Liver (tissue), 9 donors: ENCODE data around the gene SYNPR. TPM values are rescaled to one million over a fixed set of nuclear protein-coding genes. Genes with fewer than 3 reads are reported as not detected.

ENCODE experiments used
- DNase-seq: peaks from one replicate; pipeline ENCODE4 v3.0.0-alpha.2; 2017; ENCODE audit warnings: low spot score
- H3K27ac ChIP-seq, 2 donors: one replicate each; pipeline ENCODE4 v1.7.0; 2013; ENCODE audit warnings: inconsistent platforms in 2 of 2, low read length in 2 of 2, control low read depth in 1 of 2, low read depth in 1 of 2, mild to moderate bottlenecking in 1 of 2
- H3K27me3 ChIP-seq, 4 donors: one replicate each; pipeline versions ENCODE4 v1.6.1 to v1.7.0; 2013; ENCODE audit warnings: low read length in 3 of 4, inconsistent platforms in 1 of 4, mild to moderate bottlenecking in 1 of 4, moderate library complexity in 1 of 4; ENCODE audit not compliant: control insufficient read depth in 4 of 4, insufficient read depth in 4 of 4
- H3K36me3 ChIP-seq, 4 donors: one replicate each; pipeline versions ENCODE4 v1.6.1 to v1.7.0; 2013; ENCODE audit warnings: low read length in 3 of 4, mild to moderate bottlenecking in 3 of 4, low read depth in 1 of 4, moderate library complexity in 1 of 4; ENCODE audit not compliant: control insufficient read depth in 4 of 4, insufficient read depth in 3 of 4
- H3K4me1 ChIP-seq, 4 donors: one replicate each; pipeline versions ENCODE4 v1.6.1 to v1.7.0; 2013; ENCODE audit warnings: low read length in 3 of 4, mild to moderate bottlenecking in 3 of 4, moderate library complexity in 1 of 4; ENCODE audit not compliant: control insufficient read depth in 4 of 4, insufficient read depth in 4 of 4
- H3K4me3 ChIP-seq, 3 donors: one replicate each; pipeline versions ENCODE4 v1.6.1 to v1.7.0; 2013; ENCODE audit warnings: low read length in 3 of 3, control low read depth in 1 of 3, low read depth in 1 of 3, mild to moderate bottlenecking in 1 of 3
- H3K9ac ChIP-seq, 2 donors: one replicate each; pipeline ENCODE4 v1.7.0; 2013; ENCODE audit warnings: low read length in 2 of 2, mild to moderate bottlenecking in 2 of 2, moderate library complexity in 2 of 2, control low read depth in 1 of 2, low read depth in 1 of 2
- H3K9me3 ChIP-seq, 4 donors: one replicate each; pipeline versions ENCODE4 v1.6.1 to v1.7.0; 2013; ENCODE audit warnings: low read length in 3 of 4; ENCODE audit not compliant: control insufficient read depth in 4 of 4
- FOXA2 ChIP-seq: IDR thresholded peaks from 2 replicates; pipeline ENCODE4 v1.6.1; 2016; ENCODE audit warnings: antibody characterized with exemption
- HNF4A ChIP-seq, 2 donors: conservative IDR thresholded peaks; 2 replicates each; pipeline ENCODE4 v1.6.1; 2016; ENCODE audit warnings: antibody characterized with exemption in 2 of 2, mild to moderate bottlenecking in 2 of 2
- HNF4G ChIP-seq: IDR thresholded peaks from 2 replicates; pipeline ENCODE4 v1.6.1; 2016; ENCODE audit warnings: antibody characterized with exemption
- NR2F2 ChIP-seq: IDR thresholded peaks from 2 replicates; pipeline ENCODE4 v1.6.1; 2016; ENCODE audit warnings: antibody characterized with exemption
- RAD21 ChIP-seq, 2 donors: IDR thresholded peaks; 2 replicates each; pipeline ENCODE4 v1.6.1; 2016; ENCODE audit warnings: antibody characterized with exemption in 2 of 2, mild to moderate bottlenecking in 2 of 2
- SP1 ChIP-seq: IDR thresholded peaks from 2 replicates; pipeline ENCODE4 v1.6.1; 2018; ENCODE audit warnings: antibody characterized with exemption, mild to moderate bottlenecking
- TAF1 ChIP-seq: conservative IDR thresholded peaks from 2 replicates; pipeline ENCODE4 v1.6.1; 2016; ENCODE audit warnings: antibody characterized with exemption, mild to moderate bottlenecking
- YY1 ChIP-seq: IDR thresholded peaks from 2 replicates; pipeline ENCODE4 v1.6.1; 2016; ENCODE audit warnings: antibody characterized with exemption, mild to moderate bottlenecking
- WGBS: extraction: QIAGEN DNeasy Blood & Tissue Kit; methylation state at CpG from one replicate; pipeline ENCODE4 v1.1.7; 2013; 5-methylcytosine and 5-hydroxymethylcytosine counted together
- polyA plus RNA-seq, 2 donors: library from polyadenylated mRNA; stranded (reverse) in 1 of 2; unstranded in 1 of 2; fragments of 200-250 nt in 1 of 2; fragments of >200 nt in 1 of 2; fragmentation: Nextera tagmentation in 1 of 2; extraction: Ambion mirVana in 1 of 2; gene quantifications; one replicate each; pipeline versions ENCODE4 v1.2.1 to v1.2.3, GENCODE V29; 2013 to 2015
- total RNA-seq, 2 donors: library from RNA; depleted of rRNA; stranded (reverse); fragments of >200 nt; gene quantifications; one replicate each; pipeline ENCODE4 v1.2.3, GENCODE V29; 2014
- TF ChIP-seq, protein P1 (sequence below): fragments of 150-350 bp; IDR thresholded peaks from 2 replicates; pipeline ENCODE4 v1.5.1; 2017; ENCODE audit warnings: improper control_type of control experiment, low read depth, low read length; ENCODE audit not compliant: missing input control
- TF ChIP-seq, protein P2 (sequence below): IDR thresholded peaks from 2 replicates; pipeline ENCODE4 v1.6.1; 2016; ENCODE audit warnings: antibody characterized with exemption
- donor health status: healthy.
- donor health status: healthy.
- donor health status: healthy.
- donor health status: healthy.
- donor health status: healthy.

The SYNPR gene
- total and polyA plus RNA-seq, 4 donors = not detected

DNA sequence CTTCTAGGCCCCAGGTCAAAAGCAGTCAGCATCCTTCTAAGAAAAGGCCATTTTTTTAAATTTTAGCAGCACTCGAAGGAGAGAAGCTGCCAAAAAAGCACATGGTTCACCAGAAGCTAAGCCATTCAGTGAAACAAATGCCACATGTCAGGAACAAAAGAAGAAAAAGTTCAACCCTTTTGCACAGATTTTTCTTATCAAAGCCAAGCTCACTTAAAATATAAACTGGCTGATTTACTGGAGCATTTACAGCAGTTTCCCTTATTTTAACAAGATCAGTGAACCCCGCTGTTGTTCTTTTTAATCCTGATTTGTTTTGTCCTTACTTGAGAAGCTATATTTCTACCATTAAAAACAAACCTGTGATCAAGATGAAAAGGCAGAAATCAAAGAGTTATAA, 46.5 kb upstream of the SYNPR start:
- no peak for DNase-seq
- 73% methylated on average over 2 of the region's 2 CpGs for WGBS
- Histone ChIP-seq H3K9ac (no peak overlapping the region), H3K27ac (no peak overlapping the region), H3K36me3 (no peaks in the 10 kb centered on the region), H3K4me3 (no peak overlapping the region), H3K27me3 (no peaks in the 10 kb centered on the region), H3K4me1 (no peaks in the 10 kb centered on the region), H3K9me3 (no peaks in the 10 kb centered on the region)
- no peak for TF ChIP-seq TAF1

DNA sequence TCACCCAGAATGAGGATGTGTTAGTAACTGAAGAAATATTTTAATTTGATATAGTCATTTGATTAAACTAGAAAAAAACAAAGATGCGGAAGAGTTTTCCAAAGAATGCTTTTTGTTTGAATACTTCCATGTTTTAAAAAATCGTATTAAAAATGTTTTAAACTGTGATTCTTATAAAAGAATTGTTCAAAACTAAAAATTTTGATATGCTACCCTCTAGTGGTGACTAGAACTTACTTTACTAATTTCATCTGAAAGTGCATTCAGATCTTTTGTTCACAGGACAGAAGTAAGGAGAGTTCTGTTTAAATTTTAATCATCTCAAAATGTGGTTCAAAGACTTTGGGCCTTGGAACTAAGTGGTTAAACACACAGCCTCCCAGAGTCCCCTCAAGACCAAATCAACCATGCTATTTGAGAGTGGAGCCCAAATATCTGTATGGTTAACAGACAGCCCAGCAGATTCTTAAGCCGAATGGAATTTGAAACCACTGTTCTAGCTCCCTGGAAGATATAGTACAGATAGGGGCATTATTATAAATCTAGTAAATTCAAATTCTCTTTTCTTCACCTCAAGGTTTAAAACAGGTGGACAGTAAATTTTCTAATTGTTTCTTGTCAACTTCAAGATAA, 45.2 kb upstream of the SYNPR start:
- TF ChIP-seq RAD21 (IDR thresholded peaks at IDR 0.05) = peak; percentile 29 to 36
- TF ChIP-seq, protein P1, sequence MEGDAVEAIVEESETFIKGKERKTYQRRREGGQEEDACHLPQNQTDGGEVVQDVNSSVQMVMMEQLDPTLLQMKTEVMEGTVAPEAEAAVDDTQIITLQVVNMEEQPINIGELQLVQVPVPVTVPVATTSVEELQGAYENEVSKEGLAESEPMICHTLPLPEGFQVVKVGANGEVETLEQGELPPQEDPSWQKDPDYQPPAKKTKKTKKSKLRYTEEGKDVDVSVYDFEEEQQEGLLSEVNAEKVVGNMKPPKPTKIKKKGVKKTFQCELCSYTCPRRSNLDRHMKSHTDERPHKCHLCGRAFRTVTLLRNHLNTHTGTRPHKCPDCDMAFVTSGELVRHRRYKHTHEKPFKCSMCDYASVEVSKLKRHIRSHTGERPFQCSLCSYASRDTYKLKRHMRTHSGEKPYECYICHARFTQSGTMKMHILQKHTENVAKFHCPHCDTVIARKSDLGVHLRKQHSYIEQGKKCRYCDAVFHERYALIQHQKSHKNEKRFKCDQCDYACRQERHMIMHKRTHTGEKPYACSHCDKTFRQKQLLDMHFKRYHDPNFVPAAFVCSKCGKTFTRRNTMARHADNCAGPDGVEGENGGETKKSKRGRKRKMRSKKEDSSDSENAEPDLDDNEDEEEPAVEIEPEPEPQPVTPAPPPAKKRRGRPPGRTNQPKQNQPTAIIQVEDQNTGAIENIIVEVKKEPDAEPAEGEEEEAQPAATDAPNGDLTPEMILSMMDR = peak; percentile 21
- TF ChIP-seq HNF4A (conservative IDR thresholded peaks at IDR 0.05) = no peak
- no peaks in the 10 kb centered on the region for H3K4me1 ChIP-seq
- no peaks in the 10 kb centered on the region for H3K36me3 ChIP-seq
- no peak for DNase-seq
- H3K9me3 ChIP-seq = no peaks in the 10 kb centered on the region
- H3K27ac ChIP-seq = no peak overlapping the region
- 64% methylated on average over 3 of the region's 3 CpGs for WGBS
- no peaks in the 10 kb centered on the region for H3K27me3 ChIP-seq
- no peak overlapping the region for H3K4me3 ChIP-seq
- H3K9ac ChIP-seq = no peak overlapping the region

DNA sequence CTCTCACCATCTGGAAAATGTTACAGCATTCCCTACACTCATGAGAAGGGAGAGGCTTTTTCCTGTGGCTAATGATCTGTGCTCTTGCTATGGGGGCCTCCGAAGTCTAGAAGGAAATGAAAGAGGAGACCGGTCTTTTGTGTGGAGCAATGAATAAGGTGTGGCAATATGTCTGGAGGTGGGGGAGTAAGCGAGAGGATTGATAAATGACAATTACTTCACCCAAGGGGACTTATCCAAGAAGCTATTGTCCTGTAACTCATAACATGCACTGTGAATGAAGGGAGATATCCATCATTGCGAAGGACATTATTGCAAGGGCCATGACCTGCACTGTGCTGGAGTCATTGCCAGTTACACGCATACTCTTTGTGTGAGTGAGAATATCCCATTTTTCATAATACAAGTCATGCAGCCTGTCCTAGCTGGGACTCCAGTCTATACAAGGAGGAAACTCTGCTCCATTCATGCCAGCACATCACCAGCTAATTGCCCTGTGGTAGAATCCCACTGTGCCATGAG, 37.7 kb upstream of the SYNPR start:
- Histone ChIP-seq H3K4me3 (no peak overlapping the region), H3K27ac (no peak overlapping the region), H3K4me1 (no peaks in the 10 kb centered on the region), H3K27me3 (peaks cover 0 to 10% (median 0%) of the 10 kb centered on the region in 4 donors), H3K9ac (no peak overlapping the region), H3K36me3 (no peaks in the 10 kb centered on the region), H3K9me3 (no peaks in the 10 kb centered on the region)
- no peak for DNase-seq
- 87% methylated on average over 5 of the region's 5 CpGs for WGBS
- TF ChIP-seq TAF1 (no peak), SP1 (no peak), YY1 (no peak), HNF4G (no peak), NR2F2 (no peak), FOXA2 (no peak)
- TF ChIP-seq, protein P2, sequence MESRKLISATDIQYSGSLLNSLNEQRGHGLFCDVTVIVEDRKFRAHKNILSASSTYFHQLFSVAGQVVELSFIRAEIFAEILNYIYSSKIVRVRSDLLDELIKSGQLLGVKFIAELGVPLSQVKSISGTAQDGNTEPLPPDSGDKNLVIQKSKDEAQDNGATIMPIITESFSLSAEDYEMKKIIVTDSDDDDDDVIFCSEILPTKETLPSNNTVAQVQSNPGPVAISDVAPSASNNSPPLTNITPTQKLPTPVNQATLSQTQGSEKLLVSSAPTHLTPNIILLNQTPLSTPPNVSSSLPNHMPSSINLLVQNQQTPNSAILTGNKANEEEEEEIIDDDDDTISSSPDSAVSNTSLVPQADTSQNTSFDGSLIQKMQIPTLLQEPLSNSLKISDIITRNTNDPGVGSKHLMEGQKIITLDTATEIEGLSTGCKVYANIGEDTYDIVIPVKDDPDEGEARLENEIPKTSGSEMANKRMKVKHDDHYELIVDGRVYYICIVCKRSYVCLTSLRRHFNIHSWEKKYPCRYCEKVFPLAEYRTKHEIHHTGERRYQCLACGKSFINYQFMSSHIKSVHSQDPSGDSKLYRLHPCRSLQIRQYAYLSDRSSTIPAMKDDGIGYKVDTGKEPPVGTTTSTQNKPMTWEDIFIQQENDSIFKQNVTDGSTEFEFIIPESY = no peak
